HG03521 (cell line): ENCODE measurements around the gene IGF2.
"Not testable (repeated sequence)": the region's sequence is repeated elsewhere in the genome, so short reads cannot be mapped to it uniquely, and the experiment has no call there.

Experiments used
- ATAC-seq: cut with Tn5 transposase; IDR thresholded peaks from one replicate; pipeline ENCODE4 v1.9.1; 2021; ENCODE audit warnings: mild to moderate bottlenecking, moderate library complexity; ENCODE audit not compliant: unreplicated experiment

The IGF2 gene

GRCh38 chr11:2124736-2125484, 14.3 kb downstream of the IGF2 start:
- not testable (repeated sequence) for ATAC-seq

GRCh38 chr11:2123628-2123960, 15.6 kb downstream of the IGF2 start:
- no peak for ATAC-seq

GRCh38 chr11:2122907-2123627, 16.1 kb downstream of the IGF2 start:
- no peak for ATAC-seq

- ATAC-seq, result no peak
These were observed 16.8 kb downstream of the IGF2 start for GRCh38 chr11:2122222-2122906.

GRCh38 chr11:2121227-2122130, 17.7 kb downstream of the IGF2 start:
- no peak for ATAC-seq

- no peak for ATAC-seq
These were observed 18.7 kb downstream of the IGF2 start for GRCh38 chr11:2120359-2121100.

GRCh38 chr11:2118677-2119076, 20.5 kb downstream of the IGF2 start:
- no peak for ATAC-seq

- ATAC-seq, result no peak
These were observed 22.5 kb downstream of the IGF2 start for GRCh38 chr11:2116680-2117079.

- no peak for ATAC-seq
These were observed 23.9 kb downstream of the IGF2 start for GRCh38 chr11:2115308-2115707.

- no peak for ATAC-seq
These were observed 24.6 kb downstream of the IGF2 start for GRCh38 chr11:2114430-2115241.

GRCh38 chr11:2113776-2114175, 25.4 kb downstream of the IGF2 start:
- no peak for ATAC-seq

GRCh38 chr11:2110521-2110920, 28.7 kb downstream of the IGF2 start:
- ATAC-seq, result no peak

- ATAC-seq, result no peak
These were observed 29.6 kb downstream of the IGF2 start for GRCh38 chr11:2109541-2110019.

GRCh38 chr11:2108675-2109491, 30.3 kb downstream of the IGF2 start:
- no peak for ATAC-seq

GRCh38 chr11:2107941-2108630, 31.1 kb downstream of the IGF2 start:
- ATAC-seq, result no peak

GRCh38 chr11:2107521-2107920, 31.7 kb downstream of the IGF2 start:
- ATAC-seq, result no peak

- ATAC-seq, result no peak
These were observed 32.5 kb downstream of the IGF2 start for GRCh38 chr11:2106583-2107209.
